Peyer's patch (tissue), 4 donors: ENCODE measurements around the gene WDR31. TPM values are rescaled to one million over a fixed set of nuclear protein-coding genes. Genes with fewer than 3 reads are reported as not detected.

Experiments
- DNase-seq, 3 donors: peaks; one replicate each; pipeline ENCODE4 v3.0.0-alpha.2; 2017 to 2019
- H3K27ac ChIP-seq, 4 donors: fragments of 200-600 bp; sonication (generic); one replicate each; pipeline ENCODE4 v1.5.1; 2016 to 2019
- H3K27me3 ChIP-seq, 2 donors: fragments of 200-600 bp; sonication (generic); one replicate each; pipeline ENCODE4 v1.5.1; 2019
- H3K36me3 ChIP-seq, 3 donors: fragments of 200-600 bp; sonication (generic); one replicate each; pipeline ENCODE4 v1.5.1; 2016 to 2019
- H3K4me1 ChIP-seq, 4 donors: fragments of 200-600 bp; sonication (generic); one replicate each; pipeline ENCODE4 v1.5.1; 2016 to 2019
- H3K4me3 ChIP-seq, 4 donors: fragments of 200-600 bp; sonication (generic); 1 replicate in 3 of 4; 2 replicates in 1 of 4; pipeline ENCODE4 v1.5.1; 2016 to 2019; ENCODE audit warnings: mild to moderate bottlenecking in 1 of 4
- H3K9me3 ChIP-seq, 4 donors: fragments of 200-600 bp; sonication (generic); one replicate each; pipeline ENCODE4 v1.5.1; 2016 to 2019; ENCODE audit warnings: mild to moderate bottlenecking in 1 of 4
- POLR2A ChIP-seq, 2 donors: fragments of 450-650 bp; IDR thresholded peaks; one replicate each; pipeline ENCODE4 v1.5.1; 2017; ENCODE audit warnings: antibody characterized with exemption in 2 of 2, mild to moderate bottlenecking in 2 of 2, moderate library complexity in 2 of 2
- total RNA-seq, 4 donors: library from RNA; depleted of rRNA; stranded (reverse); fragments of >200 nt; gene quantifications; one replicate each; pipeline ENCODE4 v1.1.0, GENCODE V29; 2016
- TF ChIP-seq, protein P1 (sequence below), 6 experiments: fragments of 450-650 bp in 4 of 6; fragments of 200-600 bp in 2 of 6; sonication (generic) in 1 of 6; IDR thresholded peaks; one replicate each; pipeline ENCODE4 v1.5.1; 2017 to 2019; ENCODE audit warnings: antibody characterized with exemption in 6 of 6, mild to moderate bottlenecking in 3 of 6, moderate library complexity in 1 of 6

The WDR31 gene
- total RNA-seq, 4 donors from 2014 or later, result 1.1 to 3.5 (median 2.5) TPM; not detected in 1

- Histone ChIP-seq H3K9me3 (no peaks in the 10 kb centered on the region), H3K27me3 (no peaks in the 10 kb centered on the region), H3K27ac (peak overlapping the region in 1 of 4 donors; percentile 21), H3K4me3 (no peak overlapping the region), H3K36me3 (peaks cover 0 to 83% (median 0%) of the 10 kb centered on the region in 3 donors), H3K4me1 (peaks cover 0 to 16% (median 0%) of the 10 kb centered on the region in 4 donors)
- DNase-seq, result no peak
- TF ChIP-seq, protein P1, sequence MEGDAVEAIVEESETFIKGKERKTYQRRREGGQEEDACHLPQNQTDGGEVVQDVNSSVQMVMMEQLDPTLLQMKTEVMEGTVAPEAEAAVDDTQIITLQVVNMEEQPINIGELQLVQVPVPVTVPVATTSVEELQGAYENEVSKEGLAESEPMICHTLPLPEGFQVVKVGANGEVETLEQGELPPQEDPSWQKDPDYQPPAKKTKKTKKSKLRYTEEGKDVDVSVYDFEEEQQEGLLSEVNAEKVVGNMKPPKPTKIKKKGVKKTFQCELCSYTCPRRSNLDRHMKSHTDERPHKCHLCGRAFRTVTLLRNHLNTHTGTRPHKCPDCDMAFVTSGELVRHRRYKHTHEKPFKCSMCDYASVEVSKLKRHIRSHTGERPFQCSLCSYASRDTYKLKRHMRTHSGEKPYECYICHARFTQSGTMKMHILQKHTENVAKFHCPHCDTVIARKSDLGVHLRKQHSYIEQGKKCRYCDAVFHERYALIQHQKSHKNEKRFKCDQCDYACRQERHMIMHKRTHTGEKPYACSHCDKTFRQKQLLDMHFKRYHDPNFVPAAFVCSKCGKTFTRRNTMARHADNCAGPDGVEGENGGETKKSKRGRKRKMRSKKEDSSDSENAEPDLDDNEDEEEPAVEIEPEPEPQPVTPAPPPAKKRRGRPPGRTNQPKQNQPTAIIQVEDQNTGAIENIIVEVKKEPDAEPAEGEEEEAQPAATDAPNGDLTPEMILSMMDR (IDR thresholded peaks at IDR 0.05), result no peak
- no peak for TF ChIP-seq POLR2A (IDR thresholded peaks at IDR 0.05)
Observed at GRCh38 chr9:113290052-113290607, 49.9 kb downstream of the WDR31 start.

GRCh38 chr9:113289091-113289490 is 51.0 kb downstream of the WDR31 start:
- no peaks in the 10 kb centered on the region for H3K9me3 ChIP-seq
- peak in 1 of 3 donors; percentile 75 for DNase-seq
- no peaks in the 10 kb centered on the region for H3K27me3 ChIP-seq
- H3K4me1 ChIP-seq, result peaks cover 0 to 16% (median 0%) of the 10 kb centered on the region in 4 donors
- H3K4me3 ChIP-seq, result no peak overlapping the region
- H3K36me3 ChIP-seq, result peaks cover 0 to 93% (median 0%) of the 10 kb centered on the region in 3 donors
- no peak for TF ChIP-seq POLR2A (IDR thresholded peaks at IDR 0.05)
- TF ChIP-seq, protein P1 (IDR thresholded peaks at IDR 0.05), result no peak
- peak overlapping the region in 1 of 4 donors; percentile 58 for H3K27ac ChIP-seq

DNA sequence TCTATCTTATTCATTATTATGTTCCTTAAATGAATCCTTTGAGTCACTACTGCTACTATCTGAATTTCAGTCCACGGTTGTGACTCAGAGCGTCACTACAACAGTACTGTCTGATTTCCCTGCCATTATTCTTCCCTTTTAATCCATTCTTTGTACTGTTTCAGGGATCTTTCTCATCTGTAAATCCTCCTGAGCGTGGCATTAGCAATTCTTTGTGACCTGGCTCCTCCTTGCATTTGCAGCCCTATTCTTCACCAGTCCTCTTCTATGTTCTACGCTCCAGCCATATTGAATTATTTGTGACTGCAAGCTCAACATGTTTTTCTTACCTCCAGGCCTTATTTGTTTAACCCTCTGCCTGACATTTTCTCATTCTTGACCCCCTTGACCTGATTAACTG is 58.7 kb downstream of the WDR31 start:
- no peaks in the 10 kb centered on the region for H3K27me3 ChIP-seq
- H3K4me1 ChIP-seq, result peaks cover 0 to 13% (median 0%) of the 10 kb centered on the region in 4 donors
- DNase-seq, result no peak
- no peak overlapping the region for H3K27ac ChIP-seq
- H3K36me3 ChIP-seq, result peaks cover 0 to 81% (median 0%) of the 10 kb centered on the region in 3 donors
- H3K9me3 ChIP-seq, result no peaks in the 10 kb centered on the region
- no peak overlapping the region for H3K4me3 ChIP-seq
- TF ChIP-seq POLR2A (IDR thresholded peaks at IDR 0.05), result no peak
- TF ChIP-seq, protein P1 (IDR thresholded peaks at IDR 0.05), result no peak

- H3K27ac ChIP-seq, result no peak overlapping the region
- H3K27me3 ChIP-seq, result no peaks in the 10 kb centered on the region
- no peaks in the 10 kb centered on the region for H3K9me3 ChIP-seq
- DNase-seq, result no peak
- H3K4me1 ChIP-seq, result peaks cover 0 to 16% (median 0%) of the 10 kb centered on the region in 4 donors
- H3K4me3 ChIP-seq, result no peak overlapping the region
- H3K36me3 ChIP-seq, result peaks cover 0 to 57% (median 0%) of the 10 kb centered on the region in 3 donors
- TF ChIP-seq, protein P1 (IDR thresholded peaks at IDR 0.05), result no peak
- TF ChIP-seq POLR2A (IDR thresholded peaks at IDR 0.05), result no peak
Observed at GRCh38 chr9:113278840-113279239, 61.2 kb downstream of the WDR31 start.

GRCh38 chr9:113275157-113276131 is 64.6 kb downstream of the WDR31 start, which contains the start of the genes CDC26 and PRPF4:
TSS of gene CDC26 (minus strand) at chr9:113275572. CDS start at chr9:113272507, 3,065 bp downstream.
TSS of gene PRPF4 (plus strand) at chr9:113275658. CDS start at chr9:113275744, 86 bp downstream.
- peak; percentile 98 to 99 (median 98) for DNase-seq
- Histone ChIP-seq H3K36me3 (peaks cover 0 to 50% (median 0%) of the 10 kb centered on the region in 3 donors), H3K4me1 (peaks cover 0 to 16% (median 0%) of the 10 kb centered on the region in 4 donors), H3K27me3 (no peaks in the 10 kb centered on the region), H3K27ac (peak within 1 kb of the TSS; percentile 79 to 95 (median 90)), H3K9me3 (no peaks in the 10 kb centered on the region), H3K4me3 (peak within 1 kb of the TSS; percentile 72 to 85 (median 78))
- TF ChIP-seq, protein P1 (IDR thresholded peaks at IDR 0.05), result no peak
- TF ChIP-seq POLR2A (IDR thresholded peaks at IDR 0.05), result peak; percentile 90
